Measurements from ENCODE around the gene POLG2. TPM values are rescaled to one million over a fixed set of nuclear protein-coding genes. Genes with fewer than 3 reads are reported as not detected.

POLG2 gene
- total RNA-seq, 1 experiment from 2014 or later: 27.5 TPM

DNA sequence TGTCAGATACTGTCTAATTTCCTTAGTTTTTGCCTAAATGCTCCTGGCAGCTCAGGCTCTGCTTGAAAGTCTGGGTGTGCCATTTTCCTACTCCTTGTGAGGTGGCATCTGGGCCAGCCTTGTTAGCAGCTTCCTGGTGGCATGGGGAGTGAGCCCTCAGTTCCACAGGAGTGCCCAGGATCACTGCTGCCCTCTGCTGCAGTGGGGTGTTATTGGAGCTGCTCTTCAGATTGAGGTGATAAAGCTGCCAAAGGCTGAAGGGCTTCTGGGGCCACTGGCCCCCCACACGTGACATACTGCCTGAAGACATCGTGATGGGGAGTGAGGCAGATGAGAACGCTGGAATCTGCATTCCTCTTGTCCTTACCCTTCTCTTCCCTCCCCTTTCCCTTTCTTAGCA is 37.3 kb upstream of the POLG2 start:
- TF ChIP-seq, protein P1, sequence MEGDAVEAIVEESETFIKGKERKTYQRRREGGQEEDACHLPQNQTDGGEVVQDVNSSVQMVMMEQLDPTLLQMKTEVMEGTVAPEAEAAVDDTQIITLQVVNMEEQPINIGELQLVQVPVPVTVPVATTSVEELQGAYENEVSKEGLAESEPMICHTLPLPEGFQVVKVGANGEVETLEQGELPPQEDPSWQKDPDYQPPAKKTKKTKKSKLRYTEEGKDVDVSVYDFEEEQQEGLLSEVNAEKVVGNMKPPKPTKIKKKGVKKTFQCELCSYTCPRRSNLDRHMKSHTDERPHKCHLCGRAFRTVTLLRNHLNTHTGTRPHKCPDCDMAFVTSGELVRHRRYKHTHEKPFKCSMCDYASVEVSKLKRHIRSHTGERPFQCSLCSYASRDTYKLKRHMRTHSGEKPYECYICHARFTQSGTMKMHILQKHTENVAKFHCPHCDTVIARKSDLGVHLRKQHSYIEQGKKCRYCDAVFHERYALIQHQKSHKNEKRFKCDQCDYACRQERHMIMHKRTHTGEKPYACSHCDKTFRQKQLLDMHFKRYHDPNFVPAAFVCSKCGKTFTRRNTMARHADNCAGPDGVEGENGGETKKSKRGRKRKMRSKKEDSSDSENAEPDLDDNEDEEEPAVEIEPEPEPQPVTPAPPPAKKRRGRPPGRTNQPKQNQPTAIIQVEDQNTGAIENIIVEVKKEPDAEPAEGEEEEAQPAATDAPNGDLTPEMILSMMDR (IDR thresholded peaks at IDR 0.05; ENCODE audit: unreplicated experiment): no peak
- POLR2A ChIA-PET: interaction anchor here (0.6 to 1.8 kb wide), 2 partner anchors 10 to 31 kb away, joined by 3 to 5 read pairs; no protein-coding TSS in a partner anchor
- CTCF ChIA-PET: interaction anchor here (0.8 to 0.9 kb wide), 2 partner anchors 10 to 115 kb away, joined by 4 read pairs; no protein-coding TSS in a partner anchor
- BruUV-seq (replicated peaks): no TSS peak
- Mint-ChIP-seq H3K9me3 (ENCODE audit: unreplicated experiment) (no peaks in the 10 kb centered on the region), H3K36me3 (ENCODE audit: insufficient read depth, unreplicated experiment) (peaks cover 100% of the 10 kb centered on the region), H3K4me1 (ENCODE audit: insufficient read depth, unreplicated experiment) (peaks cover 8% of the 10 kb centered on the region), H3K4me3 (ENCODE audit: unreplicated experiment) (no peak overlapping the region), H3K27ac (ENCODE audit: low read depth, unreplicated experiment) (no peak overlapping the region), H3K27me3 (ENCODE audit: insufficient read depth, unreplicated experiment) (no peaks in the 10 kb centered on the region)
- DNase-seq (ENCODE audit: unreplicated experiment): peak; percentile 7
- intact Hi-C loops (cut with micrococcal nuclease): no loop called here

DNA sequence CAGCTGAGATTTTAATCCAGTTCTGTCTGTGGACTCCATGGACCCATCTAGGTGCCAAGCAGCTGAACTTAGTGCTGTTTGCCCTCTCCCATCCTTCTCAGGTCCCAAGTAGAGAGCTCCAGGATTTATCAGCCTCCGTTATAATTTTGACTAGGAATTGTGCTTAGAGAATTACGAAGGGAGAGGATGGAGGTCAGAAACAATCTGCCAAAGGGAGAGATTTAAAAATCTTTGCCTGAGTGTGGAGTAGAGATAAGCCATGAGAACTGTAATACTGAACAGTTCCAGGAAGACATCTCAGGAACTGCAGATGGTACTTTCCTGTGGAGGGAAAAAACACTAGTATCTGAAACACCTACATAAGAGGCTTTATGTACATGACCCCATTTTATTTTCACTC is 36.9 kb upstream of the POLG2 start:
- CTCF ChIA-PET: interaction anchor here (0.6 to 0.9 kb wide), 3 partner anchors 11 to 115 kb away, joined by 3 to 4 read pairs (median 4); no protein-coding TSS in a partner anchor
- peak overlapping the region; percentile 31 for H3K27ac Mint-ChIP-seq (ENCODE audit: low read depth, unreplicated experiment)
- intact Hi-C loops (cut with micrococcal nuclease): no loop called here
- peaks cover 5% of the 10 kb centered on the region for H3K4me1 Mint-ChIP-seq (ENCODE audit: insufficient read depth, unreplicated experiment)
- peaks cover 100% of the 10 kb centered on the region for H3K36me3 Mint-ChIP-seq (ENCODE audit: insufficient read depth, unreplicated experiment)
- no peak for DNase-seq (ENCODE audit: unreplicated experiment)
- no peaks in the 10 kb centered on the region for H3K9me3 Mint-ChIP-seq (ENCODE audit: unreplicated experiment)
- BruUV-seq (replicated peaks): no TSS peak
- no peak overlapping the region for H3K4me3 Mint-ChIP-seq (ENCODE audit: unreplicated experiment)
- TF ChIP-seq, protein P1 (IDR thresholded peaks at IDR 0.05; ENCODE audit: unreplicated experiment): no peak
- H3K27me3 Mint-ChIP-seq (ENCODE audit: insufficient read depth, unreplicated experiment): no peaks in the 10 kb centered on the region
- POLR2A ChIA-PET: interaction anchor here (1.8 to 6.0 kb wide), 2 partner anchors 10 to 27 kb away, joined by 9 to 32 read pairs; partner anchors contain the start of genes CEP95 and DDX5

DNA sequence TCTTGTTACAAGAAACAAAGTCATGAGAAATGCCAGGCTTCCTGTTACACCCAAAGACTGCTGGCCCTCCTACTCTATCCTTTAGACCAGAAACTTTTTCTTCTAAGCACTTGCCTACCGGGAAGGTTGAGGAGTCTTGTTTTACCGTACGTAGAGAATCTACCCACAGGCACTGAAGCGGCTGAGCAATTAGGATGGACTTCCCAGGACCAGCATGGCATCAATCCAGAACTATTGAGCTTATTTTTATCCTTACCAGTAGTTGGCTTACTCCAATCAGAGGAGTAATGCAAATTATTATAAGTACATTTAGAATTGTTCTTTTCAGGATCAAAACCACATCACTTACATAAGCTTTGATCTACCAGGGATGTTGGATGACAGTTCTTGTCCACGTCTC is 35.6 kb upstream of the POLG2 start:
- Mint-ChIP-seq H3K4me1 (ENCODE audit: insufficient read depth, unreplicated experiment) (peaks cover 4% of the 10 kb centered on the region), H3K27me3 (ENCODE audit: insufficient read depth, unreplicated experiment) (no peaks in the 10 kb centered on the region), H3K9me3 (ENCODE audit: unreplicated experiment) (no peaks in the 10 kb centered on the region), H3K4me3 (ENCODE audit: unreplicated experiment) (no peak overlapping the region), H3K27ac (ENCODE audit: low read depth, unreplicated experiment) (no peak overlapping the region), H3K36me3 (ENCODE audit: insufficient read depth, unreplicated experiment) (peaks cover 100% of the 10 kb centered on the region)
- POLR2A ChIA-PET: interaction anchor here (0.9 to 6.0 kb wide), 4 partner anchors 11 to 35 kb away, joined by 3 to 32 read pairs (median 6); partner anchors contain the start of genes CEP95, DDX5 and POLG2
- no TSS peak for BruUV-seq (replicated peaks)
- intact Hi-C loops (cut with micrococcal nuclease): no loop called here
- TF ChIP-seq, protein P1 (IDR thresholded peaks at IDR 0.05; ENCODE audit: unreplicated experiment): no peak
- CTCF ChIA-PET: interaction anchor here (0.6 to 0.7 kb wide), 3 partner anchors 9 to 113 kb away, joined by 3 read pairs; no protein-coding TSS in a partner anchor
- DNase-seq (ENCODE audit: unreplicated experiment): no peak

DNA sequence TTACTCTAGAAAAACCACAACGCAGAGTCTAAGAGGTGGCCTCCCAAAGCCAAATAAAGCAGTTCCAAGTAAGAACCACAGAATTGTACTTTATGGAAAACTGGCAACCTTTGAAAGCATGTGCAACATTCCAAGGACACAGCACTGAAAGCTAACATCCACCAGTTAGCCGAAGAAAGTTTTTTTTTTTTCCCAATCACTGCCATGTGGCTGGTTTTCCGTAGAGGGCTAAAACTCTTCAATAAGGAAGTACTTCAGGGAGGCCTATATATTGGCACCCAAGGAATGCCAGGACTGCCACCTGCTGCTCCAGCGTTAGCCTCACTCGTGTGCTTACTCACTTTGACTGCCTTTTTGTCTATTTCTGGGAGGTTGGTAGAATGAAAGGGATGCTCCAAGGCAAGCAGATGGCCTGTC is 35.1 kb upstream of the POLG2 start:
- POLR2A ChIA-PET: interaction anchor here (1.3 to 6.0 kb wide), 3 partner anchors 12 to 35 kb away, joined by 4 to 32 read pairs (median 9); partner anchors contain the start of genes CEP95, DDX5 and POLG2
- H3K9me3 Mint-ChIP-seq (ENCODE audit: unreplicated experiment): no peaks in the 10 kb centered on the region
- no TSS peak for BruUV-seq (replicated peaks)

More for the DNA sequence above, 35.1 kb upstream of the POLG2 start:
- TF ChIP-seq, protein P1 (IDR thresholded peaks at IDR 0.05; ENCODE audit: unreplicated experiment): no peak
- peaks cover 100% of the 10 kb centered on the region for H3K36me3 Mint-ChIP-seq (ENCODE audit: insufficient read depth, unreplicated experiment)
- intact Hi-C loops (cut with micrococcal nuclease): no loop called here
- DNase-seq (ENCODE audit: unreplicated experiment): no peak
- no peak overlapping the region for H3K4me3 Mint-ChIP-seq (ENCODE audit: unreplicated experiment)
- no peaks in the 10 kb centered on the region for H3K27me3 Mint-ChIP-seq (ENCODE audit: insufficient read depth, unreplicated experiment)
- H3K27ac Mint-ChIP-seq (ENCODE audit: low read depth, unreplicated experiment): no peak overlapping the region
- peaks cover 4% of the 10 kb centered on the region for H3K4me1 Mint-ChIP-seq (ENCODE audit: insufficient read depth, unreplicated experiment)
- CTCF ChIA-PET: interaction anchor here (0.6 to 1.4 kb wide), 3 partner anchors 9 to 118 kb away, joined by 3 to 4 read pairs (median 3); no protein-coding TSS in a partner anchor

Data from MCF 10A (cell line).